Lower lobe of right lung (tissue), 2 donors: ENCODE data around the gene C10orf67. TPM values are rescaled to one million over a fixed set of nuclear protein-coding genes. Genes with fewer than 3 reads are reported as not detected.
"Not testable (repeated sequence)": the region's sequence is repeated elsewhere in the genome, so short reads cannot be mapped to it uniquely, and the experiment has no call there.

ENCODE experiments used
- ATAC-seq, 2 donors: fragments of 200-7000 bp; cut with Tn5 transposase; one replicate each; pipeline ENCODE4 v1.9.1; 2020 to 2022; ENCODE audit warnings: mild to moderate bottlenecking in 2 of 2, moderate library complexity in 2 of 2
- DNase-seq: peaks from one replicate; pipeline ENCODE4 v3.0.0-alpha.2; 2020
- H3K27ac ChIP-seq: fragments of 200-600 bp; one replicate; pipeline ENCODE4 v1.8.0; 2022
- H3K27me3 ChIP-seq: fragments of 200-600 bp; one replicate; pipeline ENCODE4 v1.8.0; 2022; ENCODE audit warnings: low read depth
- H3K36me3 ChIP-seq: fragments of 200-600 bp; one replicate; pipeline ENCODE4 v1.8.0; 2022; ENCODE audit warnings: mild to moderate bottlenecking
- H3K4me1 ChIP-seq: fragments of 200-600 bp; one replicate; pipeline ENCODE4 v1.8.0; 2022
- H3K4me3 ChIP-seq: fragments of 200-600 bp; one replicate; pipeline ENCODE4 v1.8.0; 2022; ENCODE audit warnings: mild to moderate bottlenecking
- H3K9me3 ChIP-seq: fragments of 200-600 bp; one replicate; pipeline ENCODE4 v1.8.0; 2022
- intact Hi-C: fragments of 100-400 bp; cut with DNase I; formaldehyde crosslinking; loops from one replicate; pipeline ENCODE4 v1.11.0; 2022
- total RNA-seq: library from RNA; stranded (reverse); fragmentation: NEBNext Ultra II Directional; extraction: Animal tissue kit (Norgen Biotek cat#: 25700); gene quantifications from one replicate; pipeline ENCODE4 v1.2.1, GENCODE V29; 2021
- TF ChIP-seq, protein P1 (sequence below): fragments of 200-600 bp; IDR thresholded peaks from one replicate; pipeline ENCODE4 v1.8.0; 2022; ENCODE audit warnings: antibody characterized with exemption, mild to moderate bottlenecking
- donor health status: DM: no; HTN: yes; CAD: no; lungs with severe emphysema.

C10orf67 gene
- total RNA-seq, 1 donor from 2014 or later, result 1.2 TPM

GRCh38 chr10:23351926-23352519 lies 7.4 kb upstream of the C10orf67 start:
- no peaks in the 10 kb centered on the region for H3K27me3 ChIP-seq
- H3K4me1 ChIP-seq, result no peaks in the 10 kb centered on the region
- H3K4me3 ChIP-seq, result no peak overlapping the region
- ATAC-seq (no peak), DNase-seq (no peak)
- TF ChIP-seq, protein P1, sequence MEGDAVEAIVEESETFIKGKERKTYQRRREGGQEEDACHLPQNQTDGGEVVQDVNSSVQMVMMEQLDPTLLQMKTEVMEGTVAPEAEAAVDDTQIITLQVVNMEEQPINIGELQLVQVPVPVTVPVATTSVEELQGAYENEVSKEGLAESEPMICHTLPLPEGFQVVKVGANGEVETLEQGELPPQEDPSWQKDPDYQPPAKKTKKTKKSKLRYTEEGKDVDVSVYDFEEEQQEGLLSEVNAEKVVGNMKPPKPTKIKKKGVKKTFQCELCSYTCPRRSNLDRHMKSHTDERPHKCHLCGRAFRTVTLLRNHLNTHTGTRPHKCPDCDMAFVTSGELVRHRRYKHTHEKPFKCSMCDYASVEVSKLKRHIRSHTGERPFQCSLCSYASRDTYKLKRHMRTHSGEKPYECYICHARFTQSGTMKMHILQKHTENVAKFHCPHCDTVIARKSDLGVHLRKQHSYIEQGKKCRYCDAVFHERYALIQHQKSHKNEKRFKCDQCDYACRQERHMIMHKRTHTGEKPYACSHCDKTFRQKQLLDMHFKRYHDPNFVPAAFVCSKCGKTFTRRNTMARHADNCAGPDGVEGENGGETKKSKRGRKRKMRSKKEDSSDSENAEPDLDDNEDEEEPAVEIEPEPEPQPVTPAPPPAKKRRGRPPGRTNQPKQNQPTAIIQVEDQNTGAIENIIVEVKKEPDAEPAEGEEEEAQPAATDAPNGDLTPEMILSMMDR, result no peak
- H3K36me3 ChIP-seq, result no peaks in the 10 kb centered on the region
- intact Hi-C loops, result no loop called here
- no peaks in the 10 kb centered on the region for H3K9me3 ChIP-seq
- no peak overlapping the region for H3K27ac ChIP-seq

DNA sequence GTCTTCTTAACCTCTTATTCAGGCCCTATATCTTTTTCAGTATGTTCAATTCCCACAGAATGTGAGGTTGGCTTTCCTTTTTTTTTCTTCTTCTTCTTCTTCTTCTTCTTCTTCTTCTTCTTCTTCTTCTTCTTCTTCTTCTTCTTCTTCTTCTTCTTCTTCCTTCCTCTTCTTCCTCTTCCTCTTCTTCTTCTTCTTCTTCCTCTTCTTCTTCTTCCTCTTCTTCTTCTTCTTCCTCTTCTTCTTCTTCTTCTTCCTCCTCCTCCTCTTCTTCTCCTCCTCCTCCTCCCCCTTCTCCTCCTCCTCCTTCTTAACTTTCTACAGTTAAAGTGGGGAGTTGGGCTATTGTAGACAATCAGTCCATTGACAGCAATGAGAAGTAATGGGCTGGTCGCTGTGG lies 6.1 kb upstream of the C10orf67 start:
- H3K4me1 ChIP-seq, H3K27ac ChIP-seq, H3K36me3 ChIP-seq, DNase-seq, ATAC-seq, intact Hi-C loops, H3K27me3 ChIP-seq, H3K9me3 ChIP-seq, H3K4me3 ChIP-seq: not testable (repeated sequence)

DNA sequence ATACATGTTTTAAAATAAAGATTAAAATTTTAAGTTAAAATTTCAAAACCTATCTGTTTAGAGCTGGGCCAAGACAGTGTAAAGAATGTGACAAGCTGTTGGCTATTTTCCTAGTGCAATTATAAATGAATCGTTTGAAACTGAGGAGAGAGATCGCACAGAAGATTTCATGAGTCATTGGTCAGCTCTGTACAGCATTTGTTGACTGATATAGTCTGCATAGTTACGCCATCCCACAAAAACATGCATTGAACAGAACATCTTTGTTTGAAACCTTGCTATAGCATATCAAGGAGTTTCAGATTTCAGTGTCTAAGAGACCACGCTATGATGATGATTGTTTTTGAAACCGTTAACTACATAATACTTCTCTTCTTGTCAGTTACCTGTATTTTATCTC lies 1.3 kb upstream of the C10orf67 start:
- Histone ChIP-seq H3K36me3 (no peaks in the 10 kb centered on the region), H3K4me1 (no peaks in the 10 kb centered on the region), H3K4me3 (no peak overlapping the region), H3K27me3 (peaks cover 10% of the 10 kb centered on the region), H3K9me3 (no peaks in the 10 kb centered on the region), H3K27ac (no peak overlapping the region)
- DNase-seq, result no peak
- TF ChIP-seq, protein P1, result no peak
- no peak for ATAC-seq
- intact Hi-C loops, result no loop called here

DNA sequence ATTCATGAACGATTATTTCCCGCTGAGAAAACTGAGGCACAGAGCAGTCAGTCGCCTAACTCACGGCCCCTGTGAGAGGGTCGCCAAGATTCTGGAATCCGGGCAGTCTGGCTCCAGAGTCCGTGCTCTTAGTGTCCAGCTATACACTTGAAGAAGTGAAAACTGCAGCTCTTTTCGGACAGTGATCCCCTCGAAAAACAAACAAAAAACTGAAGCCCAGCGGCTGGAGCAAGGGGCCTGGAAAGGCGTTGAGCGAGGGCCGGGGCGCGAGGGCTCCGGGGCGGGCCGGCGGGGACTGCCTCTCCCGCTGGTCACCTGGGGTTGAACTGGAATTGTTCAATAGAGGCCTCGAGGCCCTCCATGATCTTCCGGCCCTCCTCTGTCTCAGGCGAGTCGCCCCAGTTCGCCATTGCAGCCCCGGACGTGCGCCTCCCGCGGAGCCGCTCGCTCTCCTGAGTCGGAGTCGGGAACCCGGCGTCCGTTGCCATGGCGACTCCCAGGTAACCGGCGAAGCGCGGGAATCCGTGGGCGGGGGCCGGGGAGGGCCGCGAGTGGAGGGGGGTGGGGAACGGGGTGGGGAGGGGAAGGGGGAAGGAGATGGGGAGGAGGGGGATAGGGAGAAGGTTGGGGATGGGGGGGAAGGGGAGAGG lies 881 bp downstream of the C10orf67 start:
- intact Hi-C loops, result no loop called here
- DNase-seq (peak; percentile 81), ATAC-seq (peak; percentile 40 to 72)
- H3K4me1 ChIP-seq, result no peaks in the 10 kb centered on the region
- peaks cover 10% of the 10 kb centered on the region for H3K27me3 ChIP-seq
- TF ChIP-seq, protein P1, result no peak
- peak overlapping the region; percentile 72 for H3K27ac ChIP-seq
- no peaks in the 10 kb centered on the region for H3K36me3 ChIP-seq
- peak overlapping the region; percentile 59 for H3K4me3 ChIP-seq
- no peaks in the 10 kb centered on the region for H3K9me3 ChIP-seq

DNA sequence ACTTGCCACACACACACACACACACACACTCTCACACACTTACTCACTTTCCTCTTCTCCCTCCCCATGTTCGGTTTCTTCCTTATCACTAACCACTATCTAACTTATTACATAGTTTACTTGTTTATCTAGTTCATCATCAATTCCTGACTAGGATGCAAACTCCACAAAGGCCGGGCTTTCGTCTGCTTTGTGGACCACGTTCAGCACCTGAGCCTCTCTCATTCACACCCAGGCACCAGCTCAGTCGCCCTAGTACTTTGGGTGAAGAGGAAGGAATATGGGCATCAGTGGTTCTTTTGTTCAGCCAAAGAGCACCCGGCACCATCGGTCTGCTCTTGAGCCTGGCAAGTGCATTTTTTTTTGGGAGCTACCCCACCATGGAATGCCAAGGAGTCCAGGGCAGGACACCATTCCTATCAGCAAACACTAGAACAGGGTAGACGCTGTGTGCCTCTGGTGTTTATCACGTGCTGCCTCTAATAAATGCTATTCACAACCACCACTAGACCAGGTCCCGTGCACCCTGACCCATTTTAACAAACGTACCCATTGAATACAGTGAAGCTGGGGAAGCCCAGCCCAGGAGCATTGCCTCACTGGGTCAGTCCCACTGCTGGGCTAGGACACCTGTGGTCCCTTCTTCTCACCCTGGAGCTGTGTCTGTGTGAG lies 2.2 kb downstream of the C10orf67 start:
- peak; percentile 52 for DNase-seq

More for the DNA sequence above, 2.2 kb downstream of the C10orf67 start:
- Histone ChIP-seq H3K4me1 (no peaks in the 10 kb centered on the region), H3K9me3 (no peaks in the 10 kb centered on the region), H3K36me3 (no peaks in the 10 kb centered on the region), H3K4me3 (peak overlapping the region; percentile 47), H3K27ac (peak overlapping the region; percentile 72), H3K27me3 (peaks cover 10% of the 10 kb centered on the region)
- TF ChIP-seq, protein P1, result no peak
- intact Hi-C loops, result no loop called here
- peak; percentile 74 to 87 for ATAC-seq
